Measurements from ENCODE around the gene ACAD9.

ACAD9 gene

DNA sequence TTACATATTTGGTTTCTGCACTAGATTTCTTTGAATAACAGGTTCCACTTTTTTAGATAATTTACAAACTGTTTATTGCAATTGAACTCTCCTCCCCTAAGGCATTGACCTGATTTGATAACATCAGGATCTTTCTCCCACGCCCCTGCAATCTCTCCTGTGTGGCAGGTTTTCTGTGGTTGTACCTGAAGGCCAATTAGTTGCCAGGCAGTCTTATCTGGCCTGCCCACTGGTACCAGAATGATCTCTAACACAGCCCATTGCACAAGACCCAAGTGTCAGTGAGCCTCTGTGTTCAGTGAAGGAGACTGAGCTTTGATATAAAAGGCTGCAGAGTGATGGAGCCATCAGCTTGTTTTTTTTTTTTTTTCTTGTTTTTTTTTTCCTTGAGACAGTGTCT, 3.3 kb downstream of the ACAD9 start:
- TF ChIP-seq ARNT (IDR thresholded peaks at IDR 0.05) = no peak
- no peak for TF ChIP-seq NFRKB (IDR thresholded peaks at IDR 0.05)
- no peak for TF ChIP-seq L3MBTL2 (conservative IDR thresholded peaks at IDR 0.05)
- ChIA-PET POLR2A (no interaction called here), CTCF (no interaction called here)
- no peak for DNase-seq (ENCODE audit: extremely low spot score)

DNA sequence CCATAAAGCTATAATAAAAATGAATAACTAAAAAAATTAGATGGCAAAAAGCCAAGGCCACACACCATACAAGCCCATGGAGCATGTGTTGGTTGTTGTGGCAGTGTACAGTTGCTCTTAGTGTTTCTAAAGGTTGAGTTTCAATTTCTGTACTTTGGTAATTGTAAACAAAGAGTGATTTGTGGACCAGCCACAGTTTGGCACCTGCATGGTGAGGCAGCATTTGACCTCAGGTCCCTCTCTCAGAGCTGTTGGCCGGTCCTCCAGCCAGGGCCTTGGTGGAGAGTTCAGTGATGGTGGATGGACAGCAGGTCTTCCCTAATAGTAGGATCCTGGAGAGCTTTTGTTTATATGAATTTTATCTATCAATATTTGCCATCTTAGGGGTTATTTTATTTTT, 5.6 kb downstream of the ACAD9 start:
- TF ChIP-seq BHLHE40 (IDR thresholded peaks at IDR 0.05; ENCODE audit: borderline replicate concordance) (no peak), NFRKB (IDR thresholded peaks at IDR 0.05) (no peak), ELF4 (IDR thresholded peaks at IDR 0.05) (no peak)
- POLR2A ChIA-PET = no interaction called here
- no peak for DNase-seq (ENCODE audit: extremely low spot score)
- CTCF ChIA-PET = no interaction called here

GRCh38 chr3:128889139-128889894, 9.9 kb downstream of the ACAD9 start:
- DNase-seq (ENCODE audit: extremely low spot score) = no peak
- ChIA-PET CTCF (no interaction called here), POLR2A (interaction anchor here (0.7 to 3.5 kb wide), 2 partner anchors 10 to 345 kb away, joined by 3 to 13 read pairs; partner anchors contain the start of gene ACAD9)
- TF ChIP-seq ELF4 (IDR thresholded peaks at IDR 0.05) = no peak
- TF ChIP-seq PKNOX1 (IDR thresholded peaks at IDR 0.05) = no peak
- TF ChIP-seq LEF1 (IDR thresholded peaks at IDR 0.05; ENCODE audit: borderline replicate concordance) = no peak
- no peak for TF ChIP-seq ZNF384 (IDR thresholded peaks at IDR 0.05)

- no peak for DNase-seq (ENCODE audit: extremely low spot score)
- CTCF ChIA-PET = no interaction called here
- POLR2A ChIA-PET = no interaction called here
- no peak for TF ChIP-seq CTBP1 (IDR thresholded peaks at IDR 0.05; ENCODE audit: borderline replicate concordance)
- TF ChIP-seq SP1 (IDR thresholded peaks at IDR 0.05) = no peak
- no peak for TF ChIP-seq ARNT (IDR thresholded peaks at IDR 0.05)
- no peak for TF ChIP-seq SUZ12 (IDR thresholded peaks at IDR 0.05)
- no peak for TF ChIP-seq L3MBTL2 (conservative IDR thresholded peaks at IDR 0.05)
- TF ChIP-seq FOXK2 (IDR thresholded peaks at IDR 0.05) = no peak
- no peak for TF ChIP-seq ELF4 (IDR thresholded peaks at IDR 0.05)
- no peak for TF ChIP-seq ZNF384 (IDR thresholded peaks at IDR 0.05)
- TF ChIP-seq TARDBP (IDR thresholded peaks at IDR 0.05) = no peak
- no peak for TF ChIP-seq HDGF (IDR thresholded peaks at IDR 0.05; ENCODE audit: borderline replicate concordance)
- no peak for TF ChIP-seq BHLHE40 (IDR thresholded peaks at IDR 0.05; ENCODE audit: borderline replicate concordance)
- TF ChIP-seq LEF1 (IDR thresholded peaks at IDR 0.05; ENCODE audit: borderline replicate concordance) = no peak
- TF ChIP-seq FOXM1 (IDR thresholded peaks at IDR 0.05; ENCODE audit: borderline replicate concordance) = no peak
- TF ChIP-seq NFRKB (IDR thresholded peaks at IDR 0.05) = no peak
- no peak for TF ChIP-seq FOXA1 (IDR thresholded peaks at IDR 0.05)
- TF ChIP-seq PKNOX1 (IDR thresholded peaks at IDR 0.05) = no peak
Observed at GRCh38 chr3:128895843-128896697, 16.6 kb downstream of the ACAD9 start.

DNA sequence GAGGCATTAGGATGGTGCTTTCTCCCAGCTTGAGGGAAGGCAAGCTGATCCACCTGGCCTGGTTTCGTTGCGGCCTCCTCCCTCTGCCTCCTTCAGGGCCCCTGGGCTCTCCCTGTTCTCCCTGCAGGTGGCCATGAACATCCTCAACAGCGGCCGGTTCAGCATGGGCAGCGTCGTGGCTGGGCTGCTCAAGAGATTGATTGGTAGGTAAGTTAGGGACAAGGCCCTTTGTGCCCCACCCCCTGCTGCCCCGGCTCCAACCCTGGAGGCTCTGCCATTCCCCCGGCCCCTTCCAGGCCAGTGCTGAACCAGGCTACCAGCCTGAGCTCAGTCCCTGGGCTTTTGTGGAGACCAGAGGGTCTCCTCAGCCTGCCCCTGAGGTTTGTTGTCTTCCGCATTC, 23.0 kb downstream of the ACAD9 start:
- no peak for DNase-seq (ENCODE audit: extremely low spot score)
- ChIA-PET CTCF (no interaction called here), POLR2A (no interaction called here)

More for the DNA sequence above, 23.0 kb downstream of the ACAD9 start:
- no peak for TF ChIP-seq ARNT (IDR thresholded peaks at IDR 0.05)
- TF ChIP-seq SUZ12 (IDR thresholded peaks at IDR 0.05) = no peak
- TF ChIP-seq BHLHE40 (IDR thresholded peaks at IDR 0.05; ENCODE audit: borderline replicate concordance) = no peak
- TF ChIP-seq FOXM1 (IDR thresholded peaks at IDR 0.05; ENCODE audit: borderline replicate concordance) = no peak
- no peak for TF ChIP-seq HDGF (IDR thresholded peaks at IDR 0.05; ENCODE audit: borderline replicate concordance)
- TF ChIP-seq ELF4 (IDR thresholded peaks at IDR 0.05) = no peak
- no peak for TF ChIP-seq SP1 (IDR thresholded peaks at IDR 0.05)
- TF ChIP-seq FOXA1 (IDR thresholded peaks at IDR 0.05) = no peak
- no peak for TF ChIP-seq ZNF384 (IDR thresholded peaks at IDR 0.05)
- TF ChIP-seq L3MBTL2 (conservative IDR thresholded peaks at IDR 0.05) = no peak
- TF ChIP-seq TARDBP (IDR thresholded peaks at IDR 0.05) = no peak
- no peak for TF ChIP-seq CTBP1 (IDR thresholded peaks at IDR 0.05; ENCODE audit: borderline replicate concordance)
- no peak for TF ChIP-seq LEF1 (IDR thresholded peaks at IDR 0.05; ENCODE audit: borderline replicate concordance)
- TF ChIP-seq NFRKB (IDR thresholded peaks at IDR 0.05) = no peak
- no peak for TF ChIP-seq PKNOX1 (IDR thresholded peaks at IDR 0.05)
- no peak for TF ChIP-seq FOXK2 (IDR thresholded peaks at IDR 0.05)
